Spleen (tissue), 11 donors: ENCODE results near the gene PDE2A. TPM values are rescaled to one million over a fixed set of nuclear protein-coding genes. Genes with fewer than 3 reads are reported as not detected.

Experiments
- DNase-seq: peaks from one replicate; pipeline ENCODE4 v3.0.0-alpha.2; 2020
- H3K27ac ChIP-seq, 8 donors: fragments of 200-600 bp; sonication (generic) in 7 of 8; 1 replicate in 4 of 8; 2 replicates in 4 of 8; pipeline versions ENCODE4 v1.5.0 to v1.8.0; 2016 to 2021; ENCODE audit warnings: inconsistent platforms in 4 of 8, mild to moderate bottlenecking in 4 of 8, moderate library complexity in 1 of 8
- H3K27me3 ChIP-seq, 7 donors: fragments of 200-600 bp; sonication (generic) in 6 of 7; replicated peaks in 1 of 7; 1 replicate in 4 of 7; 2 replicates in 3 of 7; pipeline versions ENCODE4 v1.5.0 to v1.8.0; 2016 to 2021; ENCODE audit warnings: inconsistent platforms in 3 of 7, mild to moderate bottlenecking in 1 of 7
- H3K36me3 ChIP-seq, 6 donors: fragments of 200-600 bp; sonication (generic) in 5 of 6; 1 replicate in 4 of 6; 2 replicates in 2 of 6; pipeline versions ENCODE4 v1.5.0 to v1.8.0; 2016 to 2021; ENCODE audit warnings: inconsistent platforms in 2 of 6
- H3K4me1 ChIP-seq, 6 donors: fragments of 200-600 bp; sonication (generic) in 5 of 6; 1 replicate in 3 of 6; 2 replicates in 3 of 6; pipeline versions ENCODE4 v1.5.0 to v1.8.0; 2016 to 2021; ENCODE audit warnings: inconsistent platforms in 3 of 6
- H3K4me3 ChIP-seq, 8 donors: fragments of 200-600 bp; sonication (generic) in 7 of 8; 1 replicate in 4 of 8; 2 replicates in 4 of 8; pipeline versions ENCODE4 v1.5.0 to v1.8.0; 2016 to 2021; ENCODE audit warnings: inconsistent platforms in 4 of 8, mild to moderate bottlenecking in 4 of 8, moderate library complexity in 2 of 8
- H3K9me3 ChIP-seq, 8 donors: fragments of 200-600 bp; sonication (generic) in 7 of 8; 1 replicate in 4 of 8; 2 replicates in 4 of 8; pipeline versions ENCODE4 v1.5.0 to v1.8.0; 2016 to 2021; ENCODE audit warnings: inconsistent platforms in 4 of 8
- CTCF ChIP-seq, 11 experiments: fragments of 200-600 bp in 7 of 11; fragments of 450-650 bp in 4 of 11; sonication (generic) in 4 of 11; IDR thresholded peaks in 8 of 11; conservative IDR thresholded peaks in 3 of 11; 1 replicate in 7 of 11; 2 replicates in 4 of 11; pipeline versions ENCODE4 v1.4.0 to v1.8.0; 2016 to 2021; ENCODE audit warnings: antibody characterized with exemption in 11 of 11, inconsistent platforms in 4 of 11, mild to moderate bottlenecking in 1 of 11
- POLR2A ChIP-seq, 3 donors: fragments of 450-650 bp; IDR thresholded peaks; one replicate each; pipeline ENCODE4 v1.5.1; 2017; ENCODE audit warnings: antibody characterized with exemption in 3 of 3, mild to moderate bottlenecking in 1 of 3
- POLR2AphosphoS5 ChIP-seq, 3 donors: sonication (generic); formaldehyde crosslinking; IDR thresholded peaks; one replicate each; pipeline ENCODE4 v1.5.1; 2017; ENCODE audit warnings: antibody characterized with exemption in 3 of 3
- WGBS, 5 donors: extraction: QIAGEN DNeasy Blood & Tissue Kit in 3 of 5; methylation state at CpG; one replicate each; pipeline versions ENCODE4 v1.1.5 to v1.1.7; 2013 to 2018; 5-methylcytosine and 5-hydroxymethylcytosine counted together
- intact Hi-C: fragments of 100-400 bp; cut with DNase I; formaldehyde crosslinking; loops from one replicate; pipeline ENCODE4 v1.15.0; 2023; ENCODE audit warnings: low total_unique reads
- polyA plus RNA-seq, 3 donors: library from polyadenylated mRNA; stranded (reverse); fragments of 200-250 nt; gene quantifications; one replicate each; pipeline ENCODE4 v1.2.1, GENCODE V29; 2013
- total RNA-seq, 7 donors: library from RNA; depleted of rRNA in 3 of 7; stranded (reverse); fragments of >200 nt in 3 of 7; fragmentation: NEBNext Ultra II Directional in 4 of 7; extraction: Animal tissue kit (Norgen Biotek cat#: 25700) in 4 of 7; gene quantifications; one replicate each; pipeline versions ENCODE4 v1.1.0 to v1.2.1, GENCODE V29; 2016 to 2021
- donor health status: healthy with polysubstance abuse.
- donor health status: DM: no; HTN: no; CAD: no; lungs with moderate emphysema.
- donor health status: DM: no; HTN: no; CAD: no.
- donor health status: Bipolar disorder and iron deficiency.
- donor health status: healthy.
- donor health status: DM: no; HTN: no; CAD: no.
- donor health status: DM: yes; HTN: yes; CAD: no.

The PDE2A gene
- total and polyA plus RNA-seq, 10 donors: 58.2 to 584 (median 333) TPM

- H3K4me3 ChIP-seq: no peak overlapping the region
- intact Hi-C loops: no loop called here
- H3K9me3 ChIP-seq: no peaks in the 10 kb centered on the region
- 81 to 94% (median 91%) methylated on average over 9 to 16 of the region's 16 CpGs for WGBS, 5 donors
- peaks cover 0 to 22% (median 0%) of the 10 kb centered on the region in 6 donors for H3K4me1 ChIP-seq
- H3K36me3 ChIP-seq: peaks cover 4 to 100% (median 100%) of the 10 kb centered on the region in 6 donors
- DNase-seq: no peak
- peak overlapping the region in 2 of 8 donors; percentile 21 to 23 for H3K27ac ChIP-seq
- no peaks in the 10 kb centered on the region for H3K27me3 ChIP-seq
- no peak for TF ChIP-seq POLR2AphosphoS5 (IDR thresholded peaks at IDR 0.05)
Measured at GRCh38 chr11:72697814-72698213, 23.6 kb upstream of the PDE2A start.

- H3K27ac ChIP-seq: peak overlapping the region in 4 of 8 donors; percentile 17 to 26 (median 22)
- intact Hi-C loops: no loop called here
- DNase-seq: no peak
- H3K9me3 ChIP-seq: no peaks in the 10 kb centered on the region
- no peak overlapping the region for H3K4me3 ChIP-seq
- peaks cover 0 to 15% (median 0%) of the 10 kb centered on the region in 6 donors for H3K4me1 ChIP-seq
- no peak for TF ChIP-seq POLR2A (IDR thresholded peaks at IDR 0.05)
- peak; percentile 38 to 77 (median 70) for TF ChIP-seq POLR2AphosphoS5 (IDR thresholded peaks at IDR 0.05)
- TF ChIP-seq CTCF (IDR thresholded peaks at IDR 0.05 in 8 of 11, conservative IDR thresholded peaks at IDR 0.05 in 3 of 11): no peak
- H3K27me3 ChIP-seq: no peaks in the 10 kb centered on the region
- peaks cover 4 to 100% (median 100%) of the 10 kb centered on the region in 6 donors for H3K36me3 ChIP-seq
- 85 to 93% (median 88%) methylated on average over 22 to 44 of the region's 44 CpGs for WGBS, 5 donors
Measured at GRCh38 chr11:72696866-72697700, 22.9 kb upstream of the PDE2A start.

- Histone ChIP-seq H3K4me3 (no peak overlapping the region), H3K27me3 (no peaks in the 10 kb centered on the region), H3K9me3 (no peaks in the 10 kb centered on the region), H3K27ac (peak overlapping the region in 1 of 8 donors; percentile 15), H3K36me3 (peaks cover 4 to 100% (median 100%) of the 10 kb centered on the region in 6 donors), H3K4me1 (peaks cover 0 to 5% (median 0%) of the 10 kb centered on the region in 6 donors)
- no peak for DNase-seq
- intact Hi-C loops: no loop called here
- 95 to 98% (median 96%) methylated on average over 6 to 7 of the region's 7 CpGs for WGBS, 5 donors
- TF ChIP-seq CTCF (IDR thresholded peaks at IDR 0.05 in 8 of 11, conservative IDR thresholded peaks at IDR 0.05 in 3 of 11) (no peak), POLR2AphosphoS5 (IDR thresholded peaks at IDR 0.05) (peak in 2 of 3 donors; percentile 11 to 50)
Measured at GRCh38 chr11:72695354-72695753, 21.1 kb upstream of the PDE2A start.

- WGBS, 5 donors: 93 to 97% (median 96%) methylated on average over 5 to 19 of the region's 19 CpGs
- Histone ChIP-seq H3K36me3 (peaks cover 4 to 100% (median 100%) of the 10 kb centered on the region in 6 donors), H3K27me3 (no peaks in the 10 kb centered on the region), H3K27ac (peak overlapping the region in 1 of 8 donors; percentile 12), H3K4me1 (peaks cover 0 to 24% (median 7%) of the 10 kb centered on the region in 6 donors), H3K4me3 (no peak overlapping the region), H3K9me3 (no peaks in the 10 kb centered on the region)
- intact Hi-C loops: no loop called here
- TF ChIP-seq POLR2A (IDR thresholded peaks at IDR 0.05): no peak
- TF ChIP-seq POLR2AphosphoS5 (IDR thresholded peaks at IDR 0.05): peak in 1 of 3 donors; percentile 55
- no peak for DNase-seq
Measured at GRCh38 chr11:72693271-72693968, 19.2 kb upstream of the PDE2A start.
